Motor neuron (in vitro differentiated cells): ENCODE measurements around the gene MSRB1. TPM values are rescaled to one million over a fixed set of nuclear protein-coding genes. Genes with fewer than 3 reads are reported as not detected.
A peak's percentile ranks its signal among the peaks of the same experiment; 100 is the strongest.

Experiments used
- ATAC-seq, 8 experiments: fragments of 200-7000 bp; cut with Tn5 transposase; replicated peaks in 6 of 8; 2 replicates each; pipeline ENCODE4 v1.8.0; 2021; ENCODE audit warnings: mild to moderate bottlenecking in 8 of 8, moderate library complexity in 8 of 8
- H3K27ac ChIP-seq, 2 donors: fragments of 250-450 bp; sonication (Bioruptor Pico); 2 replicates each; pipeline ENCODE4 v1.9.0; 2021; ENCODE audit warnings: antibody characterized with exemption in 2 of 2, mild to moderate bottlenecking in 2 of 2, moderate library complexity in 1 of 2
- H3K4me1 ChIP-seq, 2 donors: fragments of 250-450 bp; sonication (Bioruptor Pico); replicated peaks in 1 of 2; 2 replicates each; pipeline ENCODE4 v1.6.1; 2021; ENCODE audit warnings: antibody characterized with exemption in 2 of 2, mild to moderate bottlenecking in 2 of 2, moderate library complexity in 1 of 2
- H3K4me3 ChIP-seq, 5 donors: fragments of 250-450 bp; sonication (Bioruptor Pico); 2 replicates each; pipeline ENCODE4 v1.9.0; 2021; ENCODE audit warnings: antibody characterized with exemption in 5 of 5, mild to moderate bottlenecking in 5 of 5, moderate library complexity in 4 of 5
- WGBS, 10 experiments: fragments of 450-650 bp; shearing (Covaris generic); methylation state at CpG; one replicate each; pipeline ENCODE4 v1.0.0; 2022; 5-methylcytosine and 5-hydroxymethylcytosine counted together
- in situ Hi-C, 9 experiments: fragments of 400-800 bp; cut with MboI; loops; one replicate each; pipeline ENCODE4 v1.15.0; 2021; ENCODE audit warnings: low sequenced_read_pairs in 9 of 9, low pct_unique_long_range_greater_than_20kb in 2 of 9; ENCODE audit not compliant: unreplicated experiment in 9 of 9
- total RNA-seq, 8 experiments: library from RNA; unstranded; fragments of 300-600 nt; gene quantifications; 2 replicates each; pipeline versions ENCODE4 v1.2.3 to v1.2.4, GENCODE V29; 2022

MSRB1 gene
- total RNA-seq, 8 experiments from 2014 or later: 2.8 to 18.1 (median 6.3) TPM

GRCh38 chr16:1911467-1912214 lies 31.4 kb downstream of the MSRB1 start:
- H3K4me1 ChIP-seq: no peaks in the 10 kb centered on the region
- no peak for ATAC-seq
- 78 to 100% (median 100%) methylated on average over 1 to 14 of the region's 59 CpGs; no CpG with 5 or more reads in 5 of the 10 experiments for WGBS, 10 experiments
- in situ Hi-C loops: no loop called here
- H3K4me3 ChIP-seq: no peak overlapping the region
- no peak overlapping the region for H3K27ac ChIP-seq

GRCh38 chr16:1909561-1910231 lies 33.3 kb downstream of the MSRB1 start:
- ATAC-seq: peak in 7 of 8 experiments; percentile 23 to 83 (median 38)
- Histone ChIP-seq H3K27ac (no peak overlapping the region), H3K4me1 (no peaks in the 10 kb centered on the region), H3K4me3 (no peak overlapping the region)
- in situ Hi-C loops: no loop called here
- 7 to 100% (median 70%) methylated on average over 1 to 3 of the region's 18 CpGs; no CpG with 5 or more reads in 6 of the 10 experiments for WGBS, 10 experiments

GRCh38 chr16:1908983-1909382 lies 34.0 kb downstream of the MSRB1 start:
- H3K27ac ChIP-seq: no peak overlapping the region
- H3K4me1 ChIP-seq: no peaks in the 10 kb centered on the region
- peak in 1 of 8 experiments; percentile 3 for ATAC-seq
- no peak overlapping the region for H3K4me3 ChIP-seq
- WGBS, 10 experiments: 25 to 100% (median 44%) methylated on average over 1 to 6 of the region's 9 CpGs; no CpG with 5 or more reads in 5 of the 10 experiments
- in situ Hi-C loops: no loop called here

GRCh38 chr16:1908184-1908583 lies 34.8 kb downstream of the MSRB1 start:
- Histone ChIP-seq H3K27ac (no peak overlapping the region), H3K4me3 (no peak overlapping the region), H3K4me1 (no peaks in the 10 kb centered on the region)
- no peak for ATAC-seq
- in situ Hi-C loops: no loop called here
- WGBS, 10 experiments: 51 to 92% (median 82%) methylated on average over 2 to 9 of the region's 17 CpGs; no CpG with 5 or more reads in 6 of the 10 experiments

- peak in 1 of 8 experiments; percentile 3 for ATAC-seq
- WGBS, 10 experiments: 40 to 71% methylated on average over 1 to 7 of the region's 17 CpGs; no CpG with 5 or more reads in 8 of the 10 experiments
- Histone ChIP-seq H3K4me1 (no peaks in the 10 kb centered on the region), H3K27ac (no peak overlapping the region), H3K4me3 (no peak overlapping the region)
- in situ Hi-C loops: no loop called here
These were observed 35.7 kb downstream of the MSRB1 start for GRCh38 chr16:1907226-1907860.

GRCh38 chr16:1906846-1907165 lies 36.2 kb downstream of the MSRB1 start:
- 20 to 88% (median 79%) methylated on average over 2 to 3 of the region's 5 CpGs; no CpG with 5 or more reads in 6 of the 10 experiments for WGBS, 10 experiments
- Histone ChIP-seq H3K27ac (no peak overlapping the region), H3K4me3 (no peak overlapping the region), H3K4me1 (no peaks in the 10 kb centered on the region)
- ATAC-seq: peak in 2 of 8 experiments; percentile 14 to 71
- in situ Hi-C loops: no loop called here

- H3K4me3 ChIP-seq: no peak overlapping the region
- in situ Hi-C loops: no loop called here
These were observed 36.7 kb downstream of the MSRB1 start for GRCh38 chr16:1906055-1906845.

GRCh38 chr16:1903845-1904840 lies 38.9 kb downstream of the MSRB1 start:
- 10 to 71% (median 58%) methylated on average over 1 to 6 of the region's 22 CpGs; no CpG with 5 or more reads in 4 of the 10 experiments for WGBS, 10 experiments
- H3K4me1 ChIP-seq: no peaks in the 10 kb centered on the region
- peak in 2 of 8 experiments; percentile 40 to 50 for ATAC-seq

More at GRCh38 chr16:1906055-1906845, 36.7 kb downstream of the MSRB1 start:
- Histone ChIP-seq H3K27ac (no peak overlapping the region), H3K4me1 (no peaks in the 10 kb centered on the region)
- peak in 4 of 8 experiments; percentile 11 to 29 (median 18) for ATAC-seq
- 0 to 74% (median 50%) methylated on average over 1 to 14 of the region's 31 CpGs; no CpG with 5 or more reads in 3 of the 10 experiments for WGBS, 10 experiments

GRCh38 chr16:1903220-1903574 lies 39.8 kb downstream of the MSRB1 start:
- WGBS, 10 experiments: 10 to 100% (median 47%) methylated on average over 1 to 12 of the region's 13 CpGs; no CpG with 5 or more reads in 3 of the 10 experiments
- ATAC-seq: no peak

More at GRCh38 chr16:1903845-1904840, 38.9 kb downstream of the MSRB1 start:
- no peak overlapping the region for H3K27ac ChIP-seq
- H3K4me3 ChIP-seq: no peak overlapping the region
- in situ Hi-C loops: no loop called here

GRCh38 chr16:1902547-1903219 lies 40.3 kb downstream of the MSRB1 start:
- Histone ChIP-seq H3K4me1 (no peaks in the 10 kb centered on the region), H3K4me3 (no peak overlapping the region), H3K27ac (no peak overlapping the region)
- 30 to 70% (median 54%) methylated on average over 2 to 10 of the region's 20 CpGs; no CpG with 5 or more reads in 5 of the 10 experiments for WGBS, 10 experiments
- in situ Hi-C loops: no loop called here
- no peak for ATAC-seq

More at GRCh38 chr16:1903220-1903574, 39.8 kb downstream of the MSRB1 start:
- in situ Hi-C loops: no loop called here
- no peak overlapping the region for H3K4me3 ChIP-seq
- H3K27ac ChIP-seq: no peak overlapping the region
- no peaks in the 10 kb centered on the region for H3K4me1 ChIP-seq

GRCh38 chr16:1900452-1900774 lies 42.6 kb downstream of the MSRB1 start:
- WGBS, 10 experiments: 56 to 83% (median 75%) methylated on average over 1 to 8 of the region's 9 CpGs; no CpG with 5 or more reads in 3 of the 10 experiments
- ATAC-seq: peak in 1 of 8 experiments; percentile 19
- Histone ChIP-seq H3K4me1 (no peaks in the 10 kb centered on the region), H3K27ac (no peak overlapping the region), H3K4me3 (no peak overlapping the region)
- in situ Hi-C loops: no loop called here
